HG03159 (cell line): ENCODE data around the gene GAS6.

Experiments used
- ATAC-seq: cut with Tn5 transposase; IDR thresholded peaks from one replicate; pipeline ENCODE4 v1.9.1; 2021; ENCODE audit warnings: mild to moderate bottlenecking, moderate library complexity; ENCODE audit not compliant: unreplicated experiment

Gene GAS6

GRCh38 chr13:113854238-113855011 is 9.5 kb downstream of the GAS6 start:
- ATAC-seq = no peak

DNA sequence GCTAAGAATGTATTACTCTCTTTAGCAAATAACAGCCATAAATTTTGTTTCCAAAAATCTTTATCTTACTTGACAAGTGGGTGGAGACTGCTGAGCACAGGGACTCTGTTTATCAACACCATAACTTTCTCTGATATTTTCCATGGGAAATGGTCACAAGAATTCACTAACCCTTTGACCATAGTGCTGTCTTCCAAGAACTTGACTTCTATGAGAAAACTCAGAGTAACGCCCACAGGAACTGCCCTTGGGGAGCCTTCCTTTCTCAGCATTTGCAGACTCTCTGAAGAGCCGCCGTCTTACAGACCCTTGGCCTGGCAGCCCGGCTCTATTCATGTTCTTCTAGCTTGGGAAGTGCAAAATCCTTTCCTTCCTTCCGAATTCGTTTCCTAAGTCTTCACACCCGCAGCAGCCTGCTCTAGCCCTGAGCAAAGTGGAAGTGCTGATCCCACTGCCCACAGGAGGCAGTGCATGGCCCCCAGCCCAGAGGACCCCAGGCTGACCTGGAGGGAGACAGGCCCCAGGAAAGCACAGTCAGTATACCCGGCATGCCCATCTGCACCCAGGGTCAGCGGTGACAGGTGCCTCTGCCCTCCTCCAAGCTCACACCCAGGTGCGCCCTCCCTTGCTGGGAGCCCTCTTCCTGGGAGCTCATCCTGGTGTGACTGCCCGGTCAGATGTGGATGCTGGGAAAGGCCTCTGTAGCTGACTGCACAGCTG is 10.2 kb downstream of the GAS6 start:
- ATAC-seq = no peak

DNA sequence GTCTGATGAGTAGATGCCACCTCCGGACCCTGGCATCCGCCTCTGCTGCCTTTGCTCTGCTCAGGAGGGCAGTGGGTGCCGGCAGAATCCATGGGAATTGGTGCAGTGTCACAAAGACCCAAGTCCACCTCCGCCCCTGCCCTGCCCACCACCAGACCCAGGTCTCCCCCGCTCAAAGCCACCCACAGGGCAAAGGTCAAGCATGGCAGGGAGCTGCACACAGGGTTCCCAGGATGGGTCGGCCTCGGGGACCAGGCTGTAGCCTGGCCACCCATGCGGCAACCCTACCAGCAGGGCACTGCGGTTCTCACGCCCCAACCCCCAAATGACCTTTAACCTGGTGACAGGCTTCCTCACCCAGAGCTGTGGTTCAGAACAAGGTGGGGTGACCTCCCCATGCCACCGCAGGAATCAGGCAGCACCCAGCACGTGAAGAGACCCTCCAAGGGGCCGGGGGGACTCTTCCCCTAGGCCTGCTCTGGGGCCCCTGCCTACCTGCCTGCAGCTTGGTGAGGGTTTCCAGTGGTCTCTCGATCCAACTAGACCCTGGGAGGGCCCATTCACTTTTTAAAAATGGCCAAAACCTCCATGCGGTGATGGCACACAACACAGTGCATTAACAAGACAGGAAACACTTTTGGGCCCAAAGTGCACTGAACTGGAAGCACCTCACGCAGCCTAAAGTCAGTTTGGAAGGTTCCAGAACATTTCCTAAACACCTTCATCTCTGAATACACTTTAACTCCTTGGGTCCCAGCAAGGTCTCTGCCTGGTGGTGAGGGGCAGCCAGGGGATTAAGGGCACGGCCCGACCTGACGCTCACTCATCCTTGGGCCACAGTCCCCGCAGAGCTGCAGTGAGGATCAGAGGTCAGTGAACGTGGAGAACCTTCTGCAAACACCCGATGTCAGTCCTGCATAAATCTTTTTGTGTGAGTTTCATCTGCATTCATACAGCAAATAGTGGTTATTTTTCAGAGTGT is 11.0 kb downstream of the GAS6 start:
- no peak for ATAC-seq

DNA sequence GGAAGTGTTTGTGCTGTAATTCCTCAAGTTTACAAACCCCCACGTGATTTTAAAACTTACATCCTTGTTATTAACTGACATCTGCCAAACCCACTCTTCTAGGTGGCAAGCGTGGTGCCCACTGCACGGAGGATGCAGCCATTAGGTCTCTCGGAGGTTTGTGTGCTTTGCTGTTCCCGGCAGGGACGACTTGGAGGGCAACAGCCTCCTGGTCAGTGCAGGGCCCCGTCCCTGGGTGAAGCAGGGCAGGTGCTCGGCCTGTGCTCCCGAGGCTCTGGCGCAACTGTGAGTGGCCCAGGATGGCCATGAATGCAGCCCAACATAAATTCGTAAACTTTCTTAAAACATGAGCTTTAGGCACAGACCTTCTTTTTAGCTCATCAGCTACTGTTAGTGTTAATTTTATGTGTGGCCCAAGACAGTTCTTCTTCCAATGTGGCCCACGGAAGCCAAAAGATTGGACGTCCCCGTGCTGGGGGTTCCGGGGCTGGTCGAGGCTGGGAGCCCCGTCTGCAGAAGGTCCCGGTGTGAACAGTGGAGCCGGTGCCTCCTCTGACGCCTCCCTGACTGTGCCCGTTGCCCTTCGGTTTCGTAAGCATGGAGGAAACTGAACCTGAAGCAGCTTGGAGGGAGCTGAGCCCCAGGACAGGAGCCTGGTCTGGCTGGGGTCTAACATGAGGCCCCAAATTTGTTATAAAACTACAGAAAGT is 11.9 kb downstream of the GAS6 start:
- no peak for ATAC-seq

- ATAC-seq = no peak
Observed at GRCh38 chr13:113851480-113851803, 12.4 kb downstream of the GAS6 start.

DNA sequence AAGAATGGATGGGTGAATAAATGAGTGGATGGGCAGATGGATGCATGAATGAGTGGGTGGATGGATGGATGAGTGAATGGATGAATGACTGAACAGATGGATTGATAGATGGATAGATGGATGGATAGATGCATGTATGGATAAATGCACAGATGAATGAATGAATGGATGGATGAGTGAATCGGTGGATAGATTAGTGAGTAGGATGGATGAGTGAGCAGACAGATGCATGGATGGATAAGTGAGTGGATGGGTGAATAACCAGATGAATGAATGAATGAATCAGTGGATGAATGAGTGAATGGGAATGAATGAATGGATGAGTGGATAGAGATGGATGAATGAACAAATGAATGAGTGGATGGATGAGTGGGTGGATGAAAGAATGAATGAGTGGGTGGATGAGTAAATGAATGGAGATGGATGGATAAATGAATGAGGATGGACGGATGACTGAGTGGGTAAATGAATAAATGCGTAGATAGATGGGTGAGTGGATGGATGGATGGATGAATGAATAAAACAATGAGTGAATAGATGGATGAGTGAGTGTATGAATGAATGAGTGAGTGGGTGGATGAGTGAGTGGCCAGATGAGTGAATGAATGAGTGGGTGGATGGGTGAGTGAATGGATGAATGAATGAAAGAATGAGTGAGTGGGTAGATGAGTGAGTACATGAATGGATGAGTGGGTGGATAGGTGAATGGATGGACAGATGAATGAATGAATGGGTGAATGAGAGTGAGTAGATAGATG is 13.0 kb downstream of the GAS6 start:
- ATAC-seq = no peak

DNA sequence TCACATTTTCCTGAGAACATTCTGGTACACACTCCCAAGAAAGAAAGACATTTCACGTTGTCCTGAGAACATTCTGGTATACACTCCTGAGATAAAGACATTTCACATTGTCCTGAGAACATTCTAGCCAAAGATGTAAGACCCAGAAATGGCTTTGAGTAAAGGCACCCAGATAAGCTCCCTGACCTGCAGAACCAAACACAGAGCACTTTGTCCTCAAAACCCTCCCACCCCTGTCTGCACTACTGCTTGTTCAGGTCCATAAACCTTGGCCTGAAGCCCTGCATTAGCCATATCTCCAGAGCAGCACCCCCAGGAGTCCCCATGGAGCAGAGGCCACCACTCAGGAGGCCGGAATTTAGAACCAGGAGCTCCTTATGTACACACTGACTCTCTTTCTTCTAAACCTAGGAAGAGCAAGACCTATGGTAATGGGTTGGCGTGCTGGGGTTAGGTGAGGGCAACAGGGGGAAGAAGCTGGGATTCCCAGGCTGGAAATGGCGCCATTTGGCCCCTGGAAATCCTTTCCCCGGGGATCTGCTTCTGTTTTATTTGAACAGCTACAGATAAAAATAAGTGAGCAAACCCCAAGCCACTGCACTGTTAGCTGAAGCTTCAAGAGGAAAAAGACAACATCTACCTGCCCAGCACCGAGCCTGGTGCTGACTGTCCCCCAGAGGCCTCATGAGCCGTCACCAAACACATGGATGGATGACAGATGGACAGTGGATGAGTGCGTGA is 13.7 kb downstream of the GAS6 start:
- ATAC-seq = no peak

DNA sequence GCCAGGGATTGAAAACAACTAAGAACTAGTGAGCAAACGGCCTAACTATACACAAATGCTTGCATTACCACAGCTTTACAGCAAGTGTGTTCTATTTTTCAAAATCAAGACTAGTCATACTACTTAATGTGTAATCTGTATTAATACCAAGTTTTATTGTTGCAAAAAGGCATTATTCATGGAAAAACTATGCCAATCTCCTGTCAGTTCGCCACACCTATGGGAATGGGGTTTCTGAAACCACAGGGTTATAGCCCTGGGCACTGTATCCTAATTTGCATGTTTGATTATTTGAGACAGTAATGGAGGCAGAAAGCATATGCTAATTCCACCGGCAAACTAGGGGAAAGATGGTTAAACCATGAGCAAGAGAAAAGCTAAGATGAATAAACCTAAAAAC is 14.3 kb downstream of the GAS6 start:
- no peak for ATAC-seq

GRCh38 chr13:113848431-113849260 is 15.2 kb downstream of the GAS6 start:
- no peak for ATAC-seq

- no peak for ATAC-seq
Observed at GRCh38 chr13:113848020-113848419, 15.9 kb downstream of the GAS6 start.

DNA sequence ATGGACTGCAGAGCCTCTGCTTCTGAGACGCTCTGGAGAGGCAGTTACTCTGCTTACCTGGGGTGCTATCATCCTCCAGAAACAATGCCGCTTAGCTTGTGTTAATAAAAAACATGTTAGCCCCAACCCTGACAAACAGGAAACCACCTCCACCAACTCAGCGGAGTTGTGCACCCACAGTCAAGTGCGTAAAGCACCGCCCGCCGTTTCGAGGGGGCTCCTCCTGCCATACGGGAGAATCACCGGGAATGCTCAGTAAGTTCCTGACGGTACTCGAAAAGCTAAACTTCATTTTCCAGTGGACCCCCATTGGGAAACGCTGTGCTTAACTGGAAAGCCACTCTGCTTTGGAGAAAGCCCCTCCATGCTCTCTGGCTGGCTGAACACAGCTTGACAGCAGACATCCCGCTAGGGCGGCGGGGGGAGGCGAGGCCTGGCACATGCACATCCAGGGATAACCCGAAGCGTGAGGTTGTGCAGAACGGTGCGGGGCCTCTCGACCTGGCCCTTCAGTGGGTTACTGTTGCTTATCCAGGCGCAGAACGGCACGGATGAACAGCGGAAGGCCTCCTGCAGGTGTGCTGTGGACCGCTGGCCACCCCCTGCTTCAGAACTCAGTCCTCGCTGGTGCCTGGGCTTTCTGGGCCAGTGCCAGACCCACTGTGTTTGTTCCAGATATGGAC is 17.1 kb downstream of the GAS6 start:
- ATAC-seq = no peak

GRCh38 chr13:113845723-113846635 is 17.9 kb downstream of the GAS6 start:
- ATAC-seq = no peak

GRCh38 chr13:113845055-113845454 is 18.8 kb downstream of the GAS6 start:
- no peak for ATAC-seq

DNA sequence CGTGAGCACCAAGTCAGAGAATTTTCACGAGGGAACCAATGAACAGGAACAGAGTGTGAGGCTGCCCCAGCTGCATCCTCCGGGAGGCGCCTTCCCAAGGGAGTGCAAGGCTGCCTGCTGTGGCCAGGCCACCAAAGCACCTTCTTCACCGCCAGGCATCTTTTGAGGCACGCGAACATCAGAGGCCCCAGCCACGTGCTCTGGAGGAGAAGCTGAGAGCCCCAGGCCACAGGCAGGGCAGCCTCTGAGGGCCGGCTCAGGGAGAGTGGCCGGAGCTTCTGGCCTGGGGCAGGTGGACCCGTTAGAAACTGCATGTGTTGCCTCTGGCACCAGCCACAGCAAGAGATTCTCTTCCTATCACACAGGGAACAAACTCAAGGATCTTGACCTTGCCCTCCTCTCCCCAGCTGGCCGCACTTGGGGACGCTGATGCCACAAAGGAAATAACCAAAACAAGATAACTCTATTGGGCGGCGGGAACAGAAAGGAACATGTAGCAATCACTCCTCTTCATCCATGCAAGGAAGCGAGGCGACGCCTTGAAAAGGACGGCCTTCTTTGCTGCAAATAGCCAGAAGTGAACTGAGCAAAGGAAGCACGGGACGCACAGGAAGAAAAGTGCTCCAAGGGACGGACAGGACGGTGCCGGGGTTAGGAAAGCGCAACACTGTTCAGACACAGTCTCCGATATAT is 19.9 kb downstream of the GAS6 start:
- no peak for ATAC-seq

- ATAC-seq = no peak
Observed at GRCh38 chr13:113843063-113843654, 20.7 kb downstream of the GAS6 start.
